RWPE2 (cell line): ENCODE measurements around the gene AFAP1L2.

ENCODE experiments used
- ATAC-seq: fragments of 200-7000 bp; cut with Tn5 transposase; 3 replicates; pipeline ENCODE4 v1.9.1; 2021; ENCODE audit warnings: low read depth
- DNase-seq: peaks from one replicate; pipeline ENCODE4 v3.0.0-alpha.2; 2020; ENCODE audit warnings: low spot score
- H3K27ac ChIP-seq: fragments of 450-650 bp; 2 replicates; pipeline ENCODE4 v1.5.1; 2017; ENCODE audit warnings: mild to moderate bottlenecking; ENCODE audit not compliant: poor library complexity, severe bottlenecking
- H3K27me3 ChIP-seq: fragments of 250-450 bp; sonication (Bioruptor Pico); 2 replicates; pipeline ENCODE4 v1.5.1; 2021; ENCODE audit warnings: mild to moderate bottlenecking, moderate library complexity; ENCODE audit not compliant: insufficient read depth, poor library complexity, severe bottlenecking
- H3K36me3 ChIP-seq: fragments of 250-450 bp; sonication (Bioruptor Pico); 2 replicates; pipeline ENCODE4 v1.5.1; 2020; ENCODE audit warnings: low read depth, mild to moderate bottlenecking, moderate library complexity
- H3K4me1 ChIP-seq: fragments of 250-450 bp; sonication (Bioruptor Pico); 2 replicates; pipeline ENCODE4 v1.5.1; 2021; ENCODE audit warnings: mild to moderate bottlenecking, moderate library complexity; ENCODE audit not compliant: insufficient read depth, poor library complexity, severe bottlenecking
- H3K4me3 ChIP-seq: fragments of 250-450 bp; sonication (Bioruptor Pico); 2 replicates; pipeline ENCODE4 v1.5.1; 2021; ENCODE audit warnings: mild to moderate bottlenecking, moderate library complexity; ENCODE audit not compliant: severe bottlenecking
- H3K9me3 ChIP-seq: fragments of 250-450 bp; sonication (Bioruptor Pico); 2 replicates; pipeline ENCODE4 v1.5.1; 2021; ENCODE audit warnings: mild to moderate bottlenecking, moderate library complexity; ENCODE audit not compliant: severe bottlenecking
- TF ChIP-seq, protein P1 (sequence below): fragments of 450-650 bp; IDR thresholded peaks from one replicate; pipeline ENCODE4 v1.5.1; 2017; ENCODE audit warnings: mild to moderate bottlenecking, moderate library complexity; ENCODE audit not compliant: poor library complexity, severe bottlenecking

Gene AFAP1L2

GRCh38 chr10:114276066-114276465 lies 128.2 kb downstream of the AFAP1L2 start:
- H3K4me3 ChIP-seq: no peak overlapping the region
- no peak for DNase-seq
- TF ChIP-seq, protein P1, sequence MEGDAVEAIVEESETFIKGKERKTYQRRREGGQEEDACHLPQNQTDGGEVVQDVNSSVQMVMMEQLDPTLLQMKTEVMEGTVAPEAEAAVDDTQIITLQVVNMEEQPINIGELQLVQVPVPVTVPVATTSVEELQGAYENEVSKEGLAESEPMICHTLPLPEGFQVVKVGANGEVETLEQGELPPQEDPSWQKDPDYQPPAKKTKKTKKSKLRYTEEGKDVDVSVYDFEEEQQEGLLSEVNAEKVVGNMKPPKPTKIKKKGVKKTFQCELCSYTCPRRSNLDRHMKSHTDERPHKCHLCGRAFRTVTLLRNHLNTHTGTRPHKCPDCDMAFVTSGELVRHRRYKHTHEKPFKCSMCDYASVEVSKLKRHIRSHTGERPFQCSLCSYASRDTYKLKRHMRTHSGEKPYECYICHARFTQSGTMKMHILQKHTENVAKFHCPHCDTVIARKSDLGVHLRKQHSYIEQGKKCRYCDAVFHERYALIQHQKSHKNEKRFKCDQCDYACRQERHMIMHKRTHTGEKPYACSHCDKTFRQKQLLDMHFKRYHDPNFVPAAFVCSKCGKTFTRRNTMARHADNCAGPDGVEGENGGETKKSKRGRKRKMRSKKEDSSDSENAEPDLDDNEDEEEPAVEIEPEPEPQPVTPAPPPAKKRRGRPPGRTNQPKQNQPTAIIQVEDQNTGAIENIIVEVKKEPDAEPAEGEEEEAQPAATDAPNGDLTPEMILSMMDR: no peak
- H3K27me3 ChIP-seq: no peaks in the 10 kb centered on the region
- no peaks in the 10 kb centered on the region for H3K9me3 ChIP-seq
- ATAC-seq: no peak
- no peak overlapping the region for H3K27ac ChIP-seq
- no peaks in the 10 kb centered on the region for H3K36me3 ChIP-seq
- peaks cover 10% of the 10 kb centered on the region for H3K4me1 ChIP-seq

DNA sequence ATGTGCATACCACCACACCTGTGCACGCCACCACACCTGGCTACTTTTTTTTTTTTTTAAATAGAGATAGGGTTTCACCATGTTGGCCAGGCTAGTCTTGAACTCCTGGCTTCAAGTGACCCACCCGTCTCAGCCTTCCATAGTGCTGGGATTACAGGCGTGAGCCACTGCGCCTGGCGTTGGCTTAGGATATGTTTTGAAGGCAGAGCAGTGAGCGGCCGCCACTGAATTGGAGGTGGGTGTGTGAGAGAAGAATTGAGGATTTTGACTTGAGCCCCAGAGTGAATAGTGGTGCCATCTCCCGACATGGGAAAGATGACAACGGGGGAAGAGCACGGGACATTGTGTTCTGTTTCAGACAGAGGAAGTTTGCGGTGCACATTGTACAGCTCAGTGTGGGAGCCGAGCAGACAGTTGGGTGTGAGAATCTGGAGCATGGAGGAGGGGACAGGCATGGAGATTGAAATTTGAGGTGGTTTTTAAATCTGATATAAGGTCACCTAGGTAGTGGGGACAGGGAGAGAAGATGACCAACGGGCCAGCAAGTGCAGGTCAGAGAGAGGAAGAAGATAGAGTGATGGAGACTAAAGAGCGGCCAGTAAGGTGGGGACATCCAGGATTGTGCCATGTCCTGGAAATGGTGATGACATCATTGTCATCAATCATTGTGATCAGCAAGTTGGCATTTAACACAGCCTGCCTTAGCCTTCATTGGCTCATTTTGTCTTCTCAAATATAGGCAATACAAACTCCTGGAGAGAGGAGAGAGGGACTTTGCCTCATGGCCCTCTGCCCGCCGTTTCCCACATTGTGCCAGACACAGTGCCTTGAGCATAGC lies 129.5 kb downstream of the AFAP1L2 start:
- Histone ChIP-seq H3K27me3 (no peaks in the 10 kb centered on the region), H3K4me3 (no peak overlapping the region), H3K27ac (no peak overlapping the region), H3K9me3 (no peaks in the 10 kb centered on the region), H3K36me3 (no peaks in the 10 kb centered on the region), H3K4me1 (peaks cover 14% of the 10 kb centered on the region)
- no peak for ATAC-seq
- DNase-seq: no peak
- TF ChIP-seq, protein P1: no peak

DNA sequence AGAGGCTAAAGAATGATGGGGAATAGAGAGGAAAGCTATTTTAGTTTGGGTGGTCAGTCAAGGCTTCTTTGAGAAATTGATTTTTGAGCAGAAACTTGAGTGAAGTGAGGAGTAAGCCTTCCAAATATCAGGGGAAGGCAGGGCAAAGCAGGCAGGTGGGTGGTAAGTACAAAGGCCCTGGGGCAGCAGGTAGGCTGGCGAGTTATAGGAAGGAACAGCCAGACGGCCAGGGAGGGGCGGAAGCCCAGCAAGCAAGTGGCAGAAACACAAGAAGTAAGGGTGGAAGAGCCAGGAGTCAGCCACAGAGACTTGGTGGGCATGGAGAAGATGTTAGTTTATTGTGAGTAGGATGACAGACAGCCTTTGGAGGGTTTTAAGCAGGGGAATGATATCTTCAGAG lies 130.4 kb downstream of the AFAP1L2 start:
- ATAC-seq (no peak), DNase-seq (no peak)
- Histone ChIP-seq H3K4me1 (peaks cover 14% of the 10 kb centered on the region), H3K27ac (no peak overlapping the region), H3K27me3 (no peaks in the 10 kb centered on the region), H3K36me3 (no peaks in the 10 kb centered on the region), H3K9me3 (no peaks in the 10 kb centered on the region), H3K4me3 (no peak overlapping the region)
- TF ChIP-seq, protein P1: no peak

DNA sequence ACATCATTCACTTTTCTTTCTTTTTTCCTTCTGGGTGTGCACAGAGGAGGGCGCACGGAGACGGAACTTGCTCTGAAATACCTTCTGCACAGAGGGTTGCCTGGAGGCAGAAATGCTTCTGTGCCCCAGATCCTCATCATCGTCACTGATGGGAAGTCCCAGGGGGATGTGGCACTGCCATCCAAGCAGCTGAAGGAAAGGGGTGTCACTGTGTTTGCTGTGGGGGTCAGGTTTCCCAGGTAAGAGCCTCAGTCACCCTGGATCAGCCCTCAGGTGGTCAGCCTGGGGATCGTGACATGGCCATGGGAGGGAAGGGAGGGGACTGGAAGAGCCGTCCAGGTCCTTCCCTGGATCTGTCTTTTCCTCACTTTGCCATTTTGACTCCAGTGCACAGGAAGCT lies 131.6 kb downstream of the AFAP1L2 start:
- Histone ChIP-seq H3K27ac (no peak overlapping the region), H3K27me3 (no peaks in the 10 kb centered on the region), H3K36me3 (no peaks in the 10 kb centered on the region), H3K9me3 (no peaks in the 10 kb centered on the region), H3K4me3 (no peak overlapping the region), H3K4me1 (peaks cover 14% of the 10 kb centered on the region)
- ATAC-seq (no peak), DNase-seq (no peak)
- TF ChIP-seq, protein P1: no peak

GRCh38 chr10:114271779-114272167 lies 132.5 kb downstream of the AFAP1L2 start:
- TF ChIP-seq, protein P1: no peak
- DNase-seq (no peak), ATAC-seq (peak; percentile 94)

More at GRCh38 chr10:114271779-114272167, 132.5 kb downstream of the AFAP1L2 start:
- Histone ChIP-seq H3K27me3 (no peaks in the 10 kb centered on the region), H3K27ac (peak overlapping the region; percentile 82), H3K9me3 (no peaks in the 10 kb centered on the region), H3K4me3 (no peak overlapping the region), H3K4me1 (peaks cover 19% of the 10 kb centered on the region), H3K36me3 (no peaks in the 10 kb centered on the region)
